ENCODE measurements around the gene RAB3GAP2. TPM values are rescaled to one million over a fixed set of nuclear protein-coding genes. Genes with fewer than 3 reads are reported as not detected.

RAB3GAP2 gene
- total and polyA plus RNA-seq, 10 of the 15 experiments (the other 5 are each of a cell fraction or from before 2014, with no cell fraction given): 11.9 to 51.1 (median 24.4) TPM

GRCh38 chr1:220189750-220190347 lies 82.4 kb downstream of the RAB3GAP2 start (continued):
- TF ChIP-seq ZBTB40 (IDR thresholded peaks at IDR 0.05; ENCODE audit: borderline replicate concordance): no peak
- TF ChIP-seq CTCF (IDR thresholded peaks at IDR 0.05 in 2 of 3, conservative IDR thresholded peaks at IDR 0.05 in 1 of 3; ENCODE audit: control insufficient read depth in 2 of 3, extremely low read depth in 1 of 3, insufficient read depth in 1 of 3, low read depth in 3 of 3, low read length in 3 of 3): peak in 2 of 3 experiments; percentile 34 to 53; a peak in 3 of 6 replicates
- peak; percentile 47; the same call in 1 of the 2 replicates for TF ChIP-seq RAD21 (IDR thresholded peaks at IDR 0.05; ENCODE audit: insufficient read depth, low read depth, low read length)
- no peak for TF ChIP-seq TBL1XR1 (IDR thresholded peaks at IDR 0.05; ENCODE audit: low read depth, low read length)
- peak; percentile 32; the same call in 1 of the 2 replicates for TF ChIP-seq SMC3 (IDR thresholded peaks at IDR 0.05; ENCODE audit: borderline replicate concordance, low read length)
- no peak for TF ChIP-seq SUPT20H (IDR thresholded peaks at IDR 0.05; ENCODE audit: borderline replicate concordance, control insufficient read depth, low read depth, low read length)
- no peak for TF ChIP-seq ZNF24 (IDR thresholded peaks at IDR 0.05)
- TF ChIP-seq ZNF274 (IDR thresholded peaks at IDR 0.05; ENCODE audit: insufficient read depth, insufficient read length): no peak
